Prostate gland (tissue), 2 donors: ENCODE measurements around the gene TIMP3.

Source experiments
- CTCF ChIP-seq, 4 experiments: fragments of 200-600 bp in 2 of 4; fragments of 450-650 bp in 2 of 4; sonication (generic) in 2 of 4; IDR thresholded peaks; 1 replicate in 3 of 4; 2 replicates in 1 of 4; pipeline ENCODE4 v1.5.1; 2016 to 2019; ENCODE audit warnings: antibody characterized with exemption in 4 of 4, mild to moderate bottlenecking in 2 of 4, moderate library complexity in 2 of 4
- POLR2A ChIP-seq: fragments of 450-650 bp; IDR thresholded peaks from one replicate; pipeline ENCODE4 v1.6.1; 2016; ENCODE audit warnings: antibody characterized with exemption, mild to moderate bottlenecking
- POLR2AphosphoS5 ChIP-seq: sonication (generic); formaldehyde crosslinking; IDR thresholded peaks from one replicate; pipeline ENCODE4 v1.6.1; 2017; ENCODE audit warnings: antibody characterized with exemption

GRCh38 chr22:32794449-32795213 is 6.9 kb upstream of the TIMP3 start:
- TF ChIP-seq CTCF (IDR thresholded peaks at IDR 0.05) (no peak), POLR2A (no peak), POLR2AphosphoS5 (no peak)
